Naive thymus-derived CD8-positive, alpha-beta T cell (primary cell): Measurements from ENCODE around the gene ZNF521. TPM values are rescaled to one million over a fixed set of nuclear protein-coding genes. Genes with fewer than 3 reads are reported as not detected.
"Not testable (repeated sequence)": the region's sequence is repeated elsewhere in the genome, so short reads cannot be mapped to it uniquely, and the experiment has no call there.

Experiments used
- ATAC-seq, 2 donors: fragments of 150-1000 bp; cut with Tn5 transposase in 1 of 2; sonication (Bioruptor Pico), chemical (Tn5 transposase) in 1 of 2; 1 replicate in 1 of 2; 2 replicates in 1 of 2; pipeline ENCODE4 v1.10.0; 2021; ENCODE audit warnings: mild to moderate bottlenecking in 2 of 2, moderate library complexity in 2 of 2
- POLR2A ChIA-PET: fragments of 350-600 bp; sonication (Branson Sonifier 250); formaldehyde crosslinking; loops from one replicate; lab custom pipeline; 2021; ENCODE audit warnings: antibody characterized with exemption; lab: Charles Lee
- DNase-seq, 10 donors: peaks; one replicate each; pipeline versions ENCODE4 v3.0.0 to v3.0.0-alpha.2; 2020 to 2022
- H3K27ac Mint-ChIP-seq, 10 donors: one replicate each; pipeline ENCODE4 v1.8.0; 2020 to 2022; ENCODE audit warnings: mild to moderate bottlenecking in 10 of 10, mixed read lengths in 10 of 10, moderate library complexity in 4 of 10, inconsistent platforms in 1 of 10
- H3K27me3 Mint-ChIP-seq, 5 donors: one replicate each; pipeline ENCODE4 v1.8.0; 2021 to 2022; ENCODE audit warnings: mixed read lengths in 5 of 5
- H3K36me3 Mint-ChIP-seq, 3 donors: one replicate each; pipeline ENCODE4 v1.8.0; 2020 to 2022; ENCODE audit warnings: mixed read lengths in 3 of 3, mild to moderate bottlenecking in 2 of 3, inconsistent platforms in 1 of 3
- H3K4me1 Mint-ChIP-seq, 4 donors: one replicate each; pipeline ENCODE4 v1.8.0; 2021 to 2022; ENCODE audit warnings: mixed read lengths in 4 of 4
- H3K4me3 Mint-ChIP-seq, 10 donors: one replicate each; pipeline ENCODE4 v1.8.0; 2020 to 2022; ENCODE audit warnings: mild to moderate bottlenecking in 10 of 10, mixed read lengths in 10 of 10, moderate library complexity in 6 of 10, inconsistent platforms in 1 of 10
- H3K9me3 Mint-ChIP-seq, 9 donors: one replicate each; pipeline ENCODE4 v1.8.0; 2020 to 2022; ENCODE audit warnings: mixed read lengths in 9 of 9, mild to moderate bottlenecking in 3 of 9, inconsistent platforms in 1 of 9, moderate library complexity in 1 of 9
- polyA plus RNA-seq, 3 donors: library from polyadenylated mRNA; unstranded; fragments of 300-500 nt; fragmentation: Illumina TruSeq; gene quantifications; one replicate each; pipeline ENCODE4 v1.2.3, GENCODE V29; 2021
- total RNA-seq, 8 experiments: library from RNA in 2 of 8; stranded (reverse) in 2 of 8; gene quantifications; one replicate each; pipeline ENCODE4 v1.2.3 and lab custom pipeline; 2021 to 2026

Gene ZNF521
- total and polyA plus RNA-seq, 5 experiments from 2014 or later: 0.62 TPM; not detected in 4

DNA sequence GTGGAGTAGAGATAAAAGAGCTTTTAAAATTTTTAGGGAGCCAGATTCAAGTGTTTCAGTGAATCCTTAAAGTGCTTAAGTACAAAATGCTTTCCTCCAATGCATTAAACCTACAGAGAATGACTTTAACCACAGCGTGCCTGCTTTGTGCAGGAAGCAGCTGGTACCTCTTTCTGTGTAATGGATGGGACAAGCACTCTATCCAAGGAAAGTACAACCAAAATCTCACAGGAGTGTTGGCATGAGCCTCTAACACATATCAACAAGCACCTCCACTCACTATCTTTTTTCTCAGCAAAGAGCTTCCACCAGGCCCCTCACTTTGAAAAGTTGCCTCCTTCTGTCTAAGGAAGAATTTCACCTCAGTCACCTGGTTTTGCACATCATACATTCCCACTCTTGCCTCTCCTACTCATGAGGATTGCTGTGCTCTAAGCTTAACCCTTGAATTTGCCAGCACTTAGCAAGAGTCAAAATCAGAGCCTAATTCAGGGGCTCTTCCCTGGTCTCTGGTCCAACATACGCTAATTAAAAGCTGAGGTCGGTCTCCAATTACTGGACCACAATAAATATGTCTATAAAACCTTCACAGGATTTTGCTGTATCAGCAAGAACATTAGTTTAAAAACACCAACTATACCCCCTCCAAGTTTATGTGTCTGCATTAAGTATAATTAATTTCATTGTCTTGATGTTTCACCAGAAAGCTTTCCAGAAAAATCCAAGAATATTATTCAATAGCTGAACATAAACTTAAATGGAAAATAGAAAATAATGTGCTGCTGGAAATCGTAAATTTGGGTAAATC is 68.9 kb downstream of the ZNF521 start:
- no peak for DNase-seq
- Mint-ChIP-seq H3K4me3 (no peak overlapping the region), H3K36me3 (no peaks in the 10 kb centered on the region), H3K27me3 (peaks cover 0 to 10% (median 7%) of the 10 kb centered on the region in 5 donors), H3K9me3 (no peaks in the 10 kb centered on the region), H3K27ac (no peak overlapping the region), H3K4me1 (peaks cover 0 to 4% (median 0%) of the 10 kb centered on the region in 4 donors)
- POLR2A ChIA-PET: no interaction called here
- no peak for ATAC-seq

DNA sequence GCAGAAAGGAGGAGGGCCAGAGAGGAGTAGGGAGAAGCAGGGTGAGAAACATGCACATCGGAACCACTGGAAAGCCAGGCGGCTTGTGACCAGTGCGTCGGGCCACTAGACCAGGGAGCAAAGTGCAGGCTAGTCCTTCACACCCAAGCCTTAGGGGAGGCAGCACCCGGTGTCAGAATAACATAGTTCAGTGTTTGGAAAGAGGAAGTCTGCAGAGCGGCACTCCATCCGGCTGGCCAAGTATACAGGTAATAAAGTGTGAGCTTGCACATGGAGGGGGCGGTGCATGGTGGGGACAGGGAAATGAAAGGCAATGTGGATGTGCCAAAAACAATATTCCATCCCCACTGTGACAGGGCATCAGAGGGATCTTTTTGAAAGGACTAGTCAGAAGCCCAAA is 69.7 kb downstream of the ZNF521 start:
- Mint-ChIP-seq H3K27ac (no peak overlapping the region), H3K36me3 (no peaks in the 10 kb centered on the region), H3K27me3 (peaks cover 0 to 10% (median 7%) of the 10 kb centered on the region in 5 donors), H3K4me1 (peaks cover 0 to 4% (median 0%) of the 10 kb centered on the region in 4 donors), H3K4me3 (no peak overlapping the region), H3K9me3 (no peaks in the 10 kb centered on the region)
- DNase-seq: no peak
- POLR2A ChIA-PET: no interaction called here
- ATAC-seq: no peak

DNA sequence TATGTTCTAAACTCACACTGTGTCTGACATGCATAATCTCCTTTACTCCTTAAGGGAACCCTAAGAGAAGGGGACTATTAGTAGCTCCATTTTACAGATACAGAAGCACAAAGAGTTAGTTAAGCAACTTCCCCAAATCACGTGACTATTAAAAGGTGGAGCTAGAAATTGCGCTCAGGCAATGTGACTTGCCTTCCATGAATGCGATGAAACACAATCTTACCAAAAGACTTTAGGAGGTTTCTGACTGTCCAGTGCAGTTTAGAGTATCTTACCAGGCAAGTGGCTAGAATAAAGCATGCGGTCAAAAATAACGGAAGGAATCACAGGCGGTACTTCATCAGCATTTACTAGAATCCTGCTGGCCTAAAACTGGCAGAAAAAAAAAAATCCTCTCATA is 70.4 kb downstream of the ZNF521 start:
- Mint-ChIP-seq H3K9me3 (no peaks in the 10 kb centered on the region), H3K27ac (no peak overlapping the region), H3K4me1 (peaks cover 0 to 4% (median 0%) of the 10 kb centered on the region in 4 donors), H3K4me3 (no peak overlapping the region), H3K36me3 (no peaks in the 10 kb centered on the region), H3K27me3 (peaks cover 0 to 10% (median 7%) of the 10 kb centered on the region in 5 donors)
- DNase-seq (no peak), ATAC-seq (no peak)
- POLR2A ChIA-PET: no interaction called here

DNA sequence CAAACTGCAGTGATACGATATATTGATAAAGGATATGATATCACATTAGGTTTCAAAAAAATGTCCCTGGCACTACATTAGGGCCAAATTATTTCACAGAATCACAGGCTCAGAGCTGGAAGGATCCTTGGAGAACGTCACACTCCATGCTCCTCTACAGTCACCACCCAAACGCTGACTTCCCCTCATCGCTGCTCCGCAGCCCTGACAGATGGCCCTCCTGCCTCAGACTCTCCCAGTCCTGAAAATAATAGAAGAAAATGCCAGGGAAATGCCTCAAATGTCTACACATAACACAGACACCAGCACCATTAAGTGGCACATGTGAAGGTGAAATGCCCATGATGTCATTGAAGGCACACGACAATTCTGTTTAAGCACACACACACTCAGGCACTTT is 72.0 kb downstream of the ZNF521 start:
- Mint-ChIP-seq H3K4me3 (no peak overlapping the region), H3K36me3 (no peaks in the 10 kb centered on the region), H3K4me1 (peaks cover 0 to 4% (median 0%) of the 10 kb centered on the region in 4 donors), H3K27ac (no peak overlapping the region), H3K9me3 (no peaks in the 10 kb centered on the region), H3K27me3 (peaks cover 0 to 14% (median 7%) of the 10 kb centered on the region in 5 donors)
- ATAC-seq (no peak), DNase-seq (no peak)
- POLR2A ChIA-PET: no interaction called here

DNA sequence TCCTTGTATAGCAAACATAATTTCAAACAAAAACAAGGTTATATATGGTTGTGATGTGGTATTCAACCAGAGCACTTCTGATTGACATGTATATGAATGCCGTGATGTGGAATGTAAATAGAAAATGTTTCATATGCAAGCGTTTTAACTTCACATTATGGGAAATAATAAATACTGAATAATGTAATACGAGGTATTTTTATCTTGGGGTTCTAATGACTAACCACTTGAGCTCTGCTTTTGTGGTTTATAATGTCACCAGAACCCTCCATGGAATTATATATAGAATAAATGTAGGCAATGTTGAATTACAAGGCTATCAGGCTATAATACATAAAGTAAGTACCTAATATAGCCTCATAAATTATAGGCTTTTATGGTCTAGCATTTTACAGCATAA is 72.4 kb downstream of the ZNF521 start:
- POLR2A ChIA-PET: no interaction called here
- no peak overlapping the region for H3K4me3 Mint-ChIP-seq
- ATAC-seq (no peak), DNase-seq (no peak)
- H3K36me3 Mint-ChIP-seq: no peaks in the 10 kb centered on the region
- peaks cover 0 to 4% (median 0%) of the 10 kb centered on the region in 4 donors for H3K4me1 Mint-ChIP-seq
- H3K27me3 Mint-ChIP-seq: peaks cover 0 to 14% (median 7%) of the 10 kb centered on the region in 5 donors
- H3K27ac Mint-ChIP-seq: no peak overlapping the region
- no peaks in the 10 kb centered on the region for H3K9me3 Mint-ChIP-seq

DNA sequence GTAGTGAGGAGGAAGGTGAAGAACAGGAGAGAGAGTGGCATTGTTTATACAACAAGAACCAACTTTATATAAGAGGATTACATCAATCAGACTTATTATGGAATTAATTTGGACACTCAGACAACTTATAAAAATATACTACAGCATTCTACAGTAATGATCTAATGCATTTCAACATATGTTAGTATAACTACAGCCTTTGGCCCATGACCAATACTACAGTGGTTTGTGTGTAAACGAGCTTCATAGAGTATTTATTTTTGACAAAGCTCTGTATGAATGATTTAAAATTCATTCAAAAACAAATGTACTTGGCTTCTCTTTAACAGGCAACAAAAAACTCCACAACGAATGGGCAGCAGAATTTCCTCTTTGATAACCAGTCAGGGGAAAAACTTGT is 72.8 kb downstream of the ZNF521 start:
- Mint-ChIP-seq H3K9me3 (no peaks in the 10 kb centered on the region), H3K4me3 (no peak overlapping the region), H3K4me1 (peaks cover 0 to 4% (median 0%) of the 10 kb centered on the region in 4 donors), H3K27me3 (peaks cover 0 to 14% (median 9%) of the 10 kb centered on the region in 5 donors), H3K36me3 (no peaks in the 10 kb centered on the region), H3K27ac (no peak overlapping the region)
- ATAC-seq (no peak), DNase-seq (no peak)
- POLR2A ChIA-PET: no interaction called here

DNA sequence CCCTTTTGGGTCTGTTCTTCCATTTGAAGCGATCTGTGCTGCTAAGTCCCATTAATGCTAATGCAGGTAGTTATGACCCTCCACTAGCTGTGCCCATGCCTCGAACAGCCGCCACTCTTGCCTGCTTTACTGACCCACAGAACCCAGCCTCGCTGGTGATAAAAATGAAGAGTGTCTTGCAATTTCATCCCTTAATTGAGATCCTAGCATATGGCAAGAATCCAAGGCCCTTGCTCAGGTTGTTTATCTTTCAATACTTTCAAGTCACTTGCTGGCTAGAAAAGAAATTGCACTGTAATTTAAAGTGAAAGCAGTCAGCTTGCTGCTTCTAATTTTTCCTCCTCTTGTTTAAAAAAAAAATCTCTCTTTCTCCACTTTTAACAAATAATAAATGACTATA is 73.6 kb downstream of the ZNF521 start:
- Mint-ChIP-seq H3K9me3 (no peaks in the 10 kb centered on the region), H3K4me1 (peaks cover 0 to 4% (median 0%) of the 10 kb centered on the region in 4 donors), H3K4me3 (no peak overlapping the region), H3K36me3 (no peaks in the 10 kb centered on the region), H3K27ac (no peak overlapping the region), H3K27me3 (peaks cover 0 to 14% (median 9%) of the 10 kb centered on the region in 5 donors)
- DNase-seq: no peak
- no peak for ATAC-seq
- POLR2A ChIA-PET: no interaction called here

DNA sequence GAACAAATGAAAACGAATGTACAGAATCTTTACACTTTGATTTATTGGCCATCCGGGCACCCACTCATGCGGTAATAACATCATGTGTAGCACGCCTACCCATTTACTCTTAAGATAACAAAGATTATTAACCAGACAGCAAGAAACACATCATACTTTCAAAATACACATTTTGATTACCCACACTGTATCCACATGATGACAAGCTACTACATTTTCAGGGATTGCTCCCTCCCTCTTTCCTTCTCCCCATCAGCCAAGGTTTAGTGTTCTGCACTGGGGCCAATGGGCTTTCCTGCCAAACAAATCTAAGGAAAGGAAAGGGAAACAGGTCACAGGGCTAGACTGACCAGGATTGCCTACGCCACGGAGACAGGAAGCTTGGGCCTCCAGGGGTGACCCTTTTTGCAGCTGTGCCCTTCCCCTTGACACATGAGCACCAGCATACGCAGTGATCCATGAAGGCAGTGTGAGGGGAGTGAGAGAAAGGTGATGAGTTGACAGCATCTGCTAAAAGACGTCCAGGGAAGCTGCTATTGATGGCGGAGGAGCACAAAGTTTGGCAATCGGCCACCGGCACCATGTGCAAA is 76.5 kb downstream of the ZNF521 start:
- Mint-ChIP-seq H3K9me3 (peaks cover 0 to 10% (median 0%) of the 10 kb centered on the region in 9 donors), H3K36me3 (no peaks in the 10 kb centered on the region), H3K4me1 (no peaks in the 10 kb centered on the region), H3K27ac (no peak overlapping the region), H3K4me3 (no peak overlapping the region), H3K27me3 (peaks cover 0 to 8% (median 3%) of the 10 kb centered on the region in 5 donors)
- POLR2A ChIA-PET: no interaction called here
- no peak for ATAC-seq
- DNase-seq: no peak

DNA sequence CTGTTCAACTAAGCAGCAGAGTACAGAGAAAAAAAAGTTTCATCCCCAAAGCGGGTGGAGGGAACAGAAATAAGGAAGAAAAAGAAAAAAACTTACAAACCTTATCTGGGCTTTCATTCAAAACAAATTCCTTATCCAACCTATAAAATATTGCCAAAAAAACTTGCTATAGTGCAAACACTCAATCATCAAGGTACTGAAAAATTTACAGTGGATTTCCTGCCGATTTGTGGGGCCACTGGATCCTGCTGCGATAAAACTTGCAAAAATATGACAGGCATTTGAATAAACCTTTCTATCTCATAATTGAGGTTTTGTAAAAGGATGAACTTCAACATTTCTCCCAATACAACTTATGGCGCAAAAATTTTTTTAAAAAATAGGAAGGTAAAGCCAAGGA is 77.0 kb downstream of the ZNF521 start:
- no peaks in the 10 kb centered on the region for H3K4me1 Mint-ChIP-seq
- POLR2A ChIA-PET: no interaction called here

DNA sequence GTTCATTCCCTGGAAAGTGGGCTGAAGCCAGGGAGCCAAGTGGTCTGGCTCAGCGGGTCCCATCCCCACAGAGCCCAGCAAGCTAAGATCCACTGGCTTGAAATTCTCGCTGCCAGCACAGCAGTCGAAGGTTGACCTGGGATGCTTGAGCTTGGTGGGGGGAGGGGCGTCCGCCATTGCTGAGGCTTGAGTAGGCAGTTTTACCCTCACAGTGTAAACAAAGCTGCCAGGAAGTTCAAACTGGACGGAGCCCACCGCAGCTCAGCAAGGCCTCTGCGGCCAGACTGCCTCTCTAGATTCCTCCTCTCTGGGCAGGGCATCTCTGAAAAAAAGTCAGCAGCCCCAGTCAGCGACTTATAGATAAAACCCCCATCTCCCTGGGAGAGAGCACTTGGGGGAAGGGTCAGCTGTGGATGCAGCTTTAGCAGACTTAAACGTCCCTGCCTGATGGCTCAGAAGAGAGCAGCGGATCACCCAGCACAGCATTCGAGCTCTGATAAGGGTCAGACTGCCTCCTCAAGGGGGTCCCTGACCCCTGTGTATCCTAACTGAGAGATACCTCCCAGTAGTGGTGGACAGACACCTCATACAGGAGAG is 84.9 kb downstream of the ZNF521 start:
- H3K36me3 Mint-ChIP-seq, ATAC-seq, H3K27ac Mint-ChIP-seq, H3K4me3 Mint-ChIP-seq, POLR2A ChIA-PET, DNase-seq, H3K4me1 Mint-ChIP-seq: not testable (repeated sequence)
- Mint-ChIP-seq H3K9me3 (peaks cover 0 to 14% (median 0%) of the 10 kb centered on the region in 9 donors), H3K27me3 (peaks cover 6 to 30% (median 11%) of the 10 kb centered on the region in 5 donors)

More for the DNA sequence above, 77.0 kb downstream of the ZNF521 start:
- no peak overlapping the region for H3K4me3 Mint-ChIP-seq
- peaks cover 0 to 10% (median 0%) of the 10 kb centered on the region in 9 donors for H3K9me3 Mint-ChIP-seq
- no peak overlapping the region for H3K27ac Mint-ChIP-seq
- H3K27me3 Mint-ChIP-seq: peaks cover 0 to 5% (median 0%) of the 10 kb centered on the region in 5 donors
- DNase-seq: no peak
- ATAC-seq: no peak
- no peaks in the 10 kb centered on the region for H3K36me3 Mint-ChIP-seq

DNA sequence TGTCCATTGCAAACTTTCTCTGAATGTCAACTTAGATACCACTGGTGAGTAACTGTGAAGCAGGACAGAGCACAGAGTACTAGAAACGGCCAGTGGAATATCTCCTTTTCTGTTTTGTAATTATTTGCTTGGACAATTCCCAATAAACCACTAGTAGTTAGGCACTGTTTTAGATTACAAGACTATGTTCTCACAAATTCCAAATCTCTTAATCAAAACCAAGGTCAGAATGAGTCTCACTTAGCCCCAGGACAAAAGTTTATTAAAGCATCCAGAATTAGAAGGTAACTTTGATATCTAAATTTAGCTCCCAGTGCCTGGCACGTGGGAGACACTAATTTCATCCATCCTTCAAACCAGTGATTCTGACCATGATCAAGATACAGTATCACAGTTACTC is 89.0 kb downstream of the ZNF521 start:
- peaks cover 0 to 5% (median 0%) of the 10 kb centered on the region in 9 donors for H3K9me3 Mint-ChIP-seq
- H3K27ac Mint-ChIP-seq: no peak overlapping the region
- peaks cover 6 to 20% (median 9%) of the 10 kb centered on the region in 5 donors for H3K27me3 Mint-ChIP-seq
- H3K36me3 Mint-ChIP-seq: no peaks in the 10 kb centered on the region
- POLR2A ChIA-PET: no interaction called here
- H3K4me1 Mint-ChIP-seq: no peaks in the 10 kb centered on the region
- DNase-seq: no peak
- no peak overlapping the region for H3K4me3 Mint-ChIP-seq
- no peak for ATAC-seq

DNA sequence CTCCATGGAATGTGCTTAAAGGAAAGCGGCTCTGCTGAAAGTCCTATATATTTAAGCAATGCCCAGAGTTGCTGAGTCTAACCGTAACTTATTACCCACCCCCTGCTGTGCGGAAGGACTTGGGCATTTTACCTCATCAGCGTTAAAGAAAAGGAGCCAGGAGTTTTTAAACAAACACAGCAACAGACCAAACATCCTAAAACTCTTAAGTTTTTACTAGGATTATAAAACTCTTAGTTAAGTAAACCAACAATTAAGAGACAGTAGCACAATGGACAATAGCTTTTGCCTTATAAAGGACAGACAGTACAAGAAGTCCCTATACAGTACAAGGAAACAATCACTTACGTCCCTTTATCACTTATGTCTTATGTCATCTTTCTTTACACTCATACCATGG is 90.2 kb downstream of the ZNF521 start:
- peaks cover 0 to 4% (median 0%) of the 10 kb centered on the region in 9 donors for H3K9me3 Mint-ChIP-seq
- peaks cover 0 to 2% (median under 1%) of the 10 kb centered on the region in 4 donors for H3K4me1 Mint-ChIP-seq

DNA sequence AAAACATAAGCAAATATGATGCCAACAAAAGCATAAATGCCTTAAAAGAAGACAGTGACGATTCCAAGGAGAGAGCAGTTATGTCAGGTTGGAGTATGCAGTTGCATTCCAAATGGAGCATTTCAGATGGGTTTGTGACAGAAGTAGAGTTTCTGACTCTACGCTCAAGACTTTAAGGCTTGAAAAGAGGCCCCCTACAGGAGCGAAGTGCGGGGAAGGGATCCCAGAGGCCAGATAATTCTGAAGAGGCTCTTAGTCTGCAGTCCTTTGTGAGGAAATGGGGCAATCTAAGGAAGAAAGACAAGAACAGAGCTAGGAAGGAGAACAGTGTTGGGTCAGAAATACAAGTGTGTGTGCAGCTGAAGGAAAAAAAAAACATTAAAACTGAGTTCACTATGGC is 95.5 kb downstream of the ZNF521 start:
- H3K36me3 Mint-ChIP-seq: no peaks in the 10 kb centered on the region
- ATAC-seq (no peak), DNase-seq (no peak)
- peaks cover 0 to 7% (median under 1%) of the 10 kb centered on the region in 4 donors for H3K4me1 Mint-ChIP-seq
- POLR2A ChIA-PET: no interaction called here
- H3K4me3 Mint-ChIP-seq: no peak overlapping the region
- no peaks in the 10 kb centered on the region for H3K9me3 Mint-ChIP-seq
- no peak overlapping the region for H3K27ac Mint-ChIP-seq
- peaks cover 0 to 2% (median 0%) of the 10 kb centered on the region in 5 donors for H3K27me3 Mint-ChIP-seq

More for the DNA sequence above, 90.2 kb downstream of the ZNF521 start:
- POLR2A ChIA-PET: no interaction called here
- no peak for DNase-seq
- H3K27me3 Mint-ChIP-seq: peaks cover 6 to 16% (median 8%) of the 10 kb centered on the region in 5 donors
- no peaks in the 10 kb centered on the region for H3K36me3 Mint-ChIP-seq
- no peak overlapping the region for H3K27ac Mint-ChIP-seq
- no peak for ATAC-seq
- H3K4me3 Mint-ChIP-seq: no peak overlapping the region
